ENCODE results near the gene SSH2.
A peak's percentile ranks its signal among the peaks of the same experiment; 100 is the strongest.
"Not testable (repeated sequence)": the region's sequence is repeated elsewhere in the genome, so short reads cannot be mapped to it uniquely, and the experiment has no call there.

SSH2 gene

GRCh38 chr17:29891131-29891530, 38.9 kb downstream of the SSH2 start:
- peak; percentile 62 for DNase-seq (ENCODE audit: low read depth, low spot score)
- no peak overlapping the region for H3K4me3 ChIP-seq (ENCODE audit: low read length)

GRCh38 chr17:29885031-29885640, 44.9 kb downstream of the SSH2 start:
- no peak overlapping the region for H3K4me3 ChIP-seq (ENCODE audit: low read length)
- no peak for DNase-seq (ENCODE audit: low read depth, low spot score)

- no peak for DNase-seq (ENCODE audit: low read depth, low spot score)
Observed at GRCh38 chr17:29883497-29883896, 46.5 kb downstream of the SSH2 start.

GRCh38 chr17:29881256-29881655, 48.8 kb downstream of the SSH2 start:
- DNase-seq (ENCODE audit: low read depth, low spot score): no peak

More at GRCh38 chr17:29883497-29883896, 46.5 kb downstream of the SSH2 start:
- no peak overlapping the region for H3K4me3 ChIP-seq (ENCODE audit: low read length)

GRCh38 chr17:29880031-29880430, 50.0 kb downstream of the SSH2 start:
- DNase-seq (ENCODE audit: low read depth, low spot score): no peak

More at GRCh38 chr17:29881256-29881655, 48.8 kb downstream of the SSH2 start:
- no peak overlapping the region for H3K4me3 ChIP-seq (ENCODE audit: low read length)

GRCh38 chr17:29874931-29875596, 55.0 kb downstream of the SSH2 start:
- DNase-seq (ENCODE audit: low read depth, low spot score): no peak

More at GRCh38 chr17:29880031-29880430, 50.0 kb downstream of the SSH2 start:
- H3K4me3 ChIP-seq (ENCODE audit: low read length): no peak overlapping the region

GRCh38 chr17:29874358-29874757, 55.7 kb downstream of the SSH2 start:
- not testable (repeated sequence) for H3K4me3 ChIP-seq (ENCODE audit: low read length); DNase-seq (ENCODE audit: low read depth, low spot score)

More at GRCh38 chr17:29874931-29875596, 55.0 kb downstream of the SSH2 start:
- no peak overlapping the region for H3K4me3 ChIP-seq (ENCODE audit: low read length)

- H3K4me3 ChIP-seq (ENCODE audit: low read length): no peak overlapping the region
- no peak for DNase-seq (ENCODE audit: low read depth, low spot score)
Observed at GRCh38 chr17:29873476-29873875, 56.6 kb downstream of the SSH2 start.

GRCh38 chr17:29870836-29871465, 59.1 kb downstream of the SSH2 start:
- DNase-seq (ENCODE audit: low read depth, low spot score): no peak
- no peak overlapping the region for H3K4me3 ChIP-seq (ENCODE audit: low read length)

GRCh38 chr17:29867643-29868181, 62.3 kb downstream of the SSH2 start:
- H3K4me3 ChIP-seq (ENCODE audit: low read length): no peak overlapping the region
- DNase-seq (ENCODE audit: low read depth, low spot score): no peak

GRCh38 chr17:29866746-29867404, 63.2 kb downstream of the SSH2 start:
- no peak for DNase-seq (ENCODE audit: low read depth, low spot score)
- H3K4me3 ChIP-seq (ENCODE audit: low read length): no peak overlapping the region

GRCh38 chr17:29864615-29865014, 65.4 kb downstream of the SSH2 start:
- DNase-seq (ENCODE audit: low read depth, low spot score): no peak
- no peak overlapping the region for H3K4me3 ChIP-seq (ENCODE audit: low read length)

GRCh38 chr17:29864123-29864522, 65.9 kb downstream of the SSH2 start:
- H3K4me3 ChIP-seq (ENCODE audit: low read length); DNase-seq (ENCODE audit: low read depth, low spot score): not testable (repeated sequence)

- no peak overlapping the region for H3K4me3 ChIP-seq (ENCODE audit: low read length)
- DNase-seq (ENCODE audit: low read depth, low spot score): no peak
Observed at GRCh38 chr17:29862951-29863350, 67.1 kb downstream of the SSH2 start.

GRCh38 chr17:29862127-29862526, 67.9 kb downstream of the SSH2 start:
- no peak overlapping the region for H3K4me3 ChIP-seq (ENCODE audit: low read length)
- no peak for DNase-seq (ENCODE audit: low read depth, low spot score)

GRCh38 chr17:29859445-29859844, 70.6 kb downstream of the SSH2 start:
- H3K4me3 ChIP-seq (ENCODE audit: low read length): not testable (repeated sequence)

GRCh38 chr17:29857823-29858222, 72.2 kb downstream of the SSH2 start:
- DNase-seq (ENCODE audit: low read depth, low spot score): no peak
- H3K4me3 ChIP-seq (ENCODE audit: low read length): no peak overlapping the region

More at GRCh38 chr17:29859445-29859844, 70.6 kb downstream of the SSH2 start:
- not testable (repeated sequence) for DNase-seq (ENCODE audit: low read depth, low spot score)

- not testable (repeated sequence) for H3K4me3 ChIP-seq (ENCODE audit: low read length); DNase-seq (ENCODE audit: low read depth, low spot score)
Observed at GRCh38 chr17:29857105-29857504, 72.9 kb downstream of the SSH2 start.

GRCh38 chr17:29855686-29856085, 74.3 kb downstream of the SSH2 start:
- DNase-seq (ENCODE audit: low read depth, low spot score): no peak
- H3K4me3 ChIP-seq (ENCODE audit: low read length): no peak overlapping the region
